M059J (cell line): Measurements from ENCODE around the gene LRP6. TPM values are rescaled to one million over a fixed set of nuclear protein-coding genes. Genes with fewer than 3 reads are reported as not detected.
"Not testable (repeated sequence)": the region's sequence is repeated elsewhere in the genome, so short reads cannot be mapped to it uniquely, and the experiment has no call there.

ENCODE experiments used
- DNase-seq: peaks from one replicate; pipeline ENCODE4 v3.0.0-alpha.2; 2012; ENCODE audit warnings: low read depth
- total RNA-seq: library from RNA; depleted of rRNA; stranded (reverse); fragments of >200 nt; shearing (Covaris generic); gene quantifications from 2 replicates; pipeline ENCODE4 v1.2.3, GENCODE V29; 2014

LRP6 gene
- total RNA-seq, 1 experiment from 2014 or later: 13.0 TPM

DNA sequence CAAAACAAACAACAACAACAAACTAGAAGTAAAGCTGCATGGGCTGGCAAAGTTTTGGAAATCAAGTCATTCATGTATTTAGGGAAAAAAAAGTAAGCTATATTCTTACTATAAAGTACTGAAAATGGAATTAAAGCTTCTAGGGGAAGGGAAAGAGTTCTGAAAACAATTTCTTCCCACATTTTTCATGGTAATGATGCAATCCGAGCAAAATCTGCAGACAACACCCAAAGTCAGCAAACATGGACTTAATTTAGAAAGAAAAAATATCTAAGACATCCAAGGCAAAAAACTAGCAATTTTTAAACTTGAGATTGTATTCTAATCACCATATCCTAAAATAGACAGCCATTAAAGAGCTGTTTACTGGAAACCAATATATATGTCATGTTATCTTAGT lies 86.3 kb downstream of the LRP6 start:
- DNase-seq: no peak

DNA sequence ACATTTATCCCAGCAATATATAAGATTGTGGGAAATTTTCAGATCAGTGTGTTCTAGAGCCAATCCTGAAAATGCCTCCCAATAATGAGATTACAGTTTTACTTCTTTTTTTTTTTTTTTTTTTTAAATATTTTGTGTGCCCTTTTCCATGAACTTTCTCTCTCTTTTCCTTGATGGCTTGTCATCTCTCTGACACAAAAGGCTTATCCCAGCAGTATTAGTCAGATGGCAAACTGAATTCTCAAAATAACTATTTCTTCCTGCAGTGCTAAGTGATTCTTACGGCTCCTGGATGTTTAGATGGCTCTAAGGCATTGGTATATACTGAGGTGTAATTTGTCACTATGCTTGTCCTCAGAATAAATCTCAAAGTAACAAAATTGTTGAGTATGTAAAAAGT lies 86.7 kb downstream of the LRP6 start:
- no peak for DNase-seq

- DNase-seq: no peak
Measured at GRCh38 chr12:12178559-12178958, 88.3 kb downstream of the LRP6 start.

DNA sequence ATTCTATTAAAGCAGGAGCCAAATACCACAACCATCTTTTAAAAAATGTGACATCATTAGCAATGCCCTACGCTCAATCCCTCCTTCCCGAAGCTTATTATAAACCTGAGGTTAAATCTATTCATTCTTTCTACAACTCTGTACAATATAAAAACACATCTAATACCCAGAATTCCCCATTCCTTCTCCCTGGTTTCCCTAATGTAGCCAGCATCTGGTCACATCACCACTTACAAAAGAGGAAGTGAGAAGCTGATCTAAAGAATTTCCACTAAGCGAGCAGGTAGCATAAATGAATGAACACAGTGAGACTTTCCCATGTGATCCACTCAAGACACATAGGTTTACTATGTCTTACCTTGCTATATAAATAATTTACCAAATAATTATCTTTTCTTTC lies 90.4 kb downstream of the LRP6 start:
- DNase-seq: no peak

GRCh38 chr12:12171991-12172511 lies 94.8 kb downstream of the LRP6 start:
- DNase-seq: peak; percentile 80

DNA sequence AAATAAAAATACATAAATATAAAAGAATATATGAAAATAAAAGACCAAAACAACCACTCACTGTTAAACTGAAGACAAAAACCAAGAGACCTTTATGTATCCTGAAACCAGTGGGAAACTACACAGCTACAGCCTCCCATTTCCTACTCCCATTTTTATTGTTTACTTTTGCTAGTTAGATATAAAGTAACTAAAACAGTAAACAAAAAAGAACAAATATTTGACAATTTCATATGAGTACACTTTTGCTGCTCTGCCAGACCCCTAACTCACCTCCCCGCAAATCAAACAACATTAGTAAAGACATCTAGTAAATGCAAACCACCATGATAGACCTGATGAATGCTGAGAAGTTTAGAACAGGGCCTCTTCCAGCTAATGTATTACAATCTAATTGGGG lies 99.0 kb downstream of the LRP6 start:
- no peak for DNase-seq

- no peak for DNase-seq
Measured at GRCh38 chr12:12166751-12167150, 100.1 kb downstream of the LRP6 start.

DNA sequence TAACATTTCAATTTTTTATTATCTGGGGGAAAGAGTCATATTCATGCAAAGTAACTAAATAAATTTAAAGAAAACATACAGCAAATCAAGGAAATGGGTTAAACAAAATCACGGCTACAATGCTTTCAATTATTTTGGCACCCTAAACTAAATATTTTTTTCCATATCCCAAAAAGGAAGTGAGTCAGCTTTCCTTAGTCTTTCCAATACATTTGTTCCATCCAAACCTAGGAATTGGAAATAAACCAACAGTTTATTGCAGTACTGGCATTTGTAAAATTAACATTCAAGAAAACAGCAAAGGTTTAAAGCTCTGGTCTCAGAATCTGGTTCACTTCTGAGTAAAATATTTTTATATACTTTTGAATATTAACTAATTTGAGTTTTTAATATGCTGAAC lies 106.9 kb downstream of the LRP6 start:
- peak; percentile 34 for DNase-seq

GRCh38 chr12:12158858-12159257 lies 108.0 kb downstream of the LRP6 start:
- no peak for DNase-seq

DNA sequence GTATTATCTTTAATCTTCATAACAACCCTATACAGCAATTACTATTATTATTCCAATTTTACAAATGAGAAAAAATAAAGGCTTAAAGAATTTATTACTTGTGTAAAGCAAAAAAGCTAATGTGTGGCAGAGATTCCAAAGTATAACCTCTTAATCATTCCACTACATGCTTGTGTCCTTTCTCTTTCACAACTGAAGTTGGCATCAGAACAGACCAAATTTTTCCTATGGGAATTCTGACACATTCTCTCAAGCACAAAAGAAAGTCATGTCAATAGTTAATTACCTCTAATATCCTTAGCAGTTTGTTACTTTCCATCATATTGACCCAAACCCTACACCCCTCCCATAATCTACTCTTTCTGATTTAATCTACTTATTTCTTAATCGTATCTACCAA lies 109.4 kb downstream of the LRP6 start:
- DNase-seq: no peak

DNA sequence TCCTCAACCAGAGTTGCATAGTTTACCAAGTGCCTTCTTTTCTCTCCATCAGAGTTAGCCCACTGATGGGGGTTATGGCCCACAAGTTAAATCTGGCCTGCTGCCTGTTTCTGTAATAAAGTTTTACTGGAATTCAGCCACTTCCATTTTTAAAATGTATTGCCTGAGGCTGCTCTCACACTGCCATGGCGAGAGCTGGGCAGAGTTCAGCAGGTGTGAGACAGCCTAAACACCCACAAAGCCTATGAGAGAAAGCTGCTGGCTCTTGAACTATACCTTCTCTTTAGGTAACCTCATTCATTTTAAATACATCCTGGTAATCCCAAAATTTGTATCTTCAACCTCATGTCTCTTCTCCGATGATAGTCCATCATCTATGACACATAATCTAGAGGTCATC lies 110.0 kb downstream of the LRP6 start:
- DNase-seq: peak; percentile 4

GRCh38 chr12:12156116-12156515 lies 110.7 kb downstream of the LRP6 start:
- no peak for DNase-seq

GRCh38 chr12:12153596-12153995 lies 113.2 kb downstream of the LRP6 start:
- no peak for DNase-seq

DNA sequence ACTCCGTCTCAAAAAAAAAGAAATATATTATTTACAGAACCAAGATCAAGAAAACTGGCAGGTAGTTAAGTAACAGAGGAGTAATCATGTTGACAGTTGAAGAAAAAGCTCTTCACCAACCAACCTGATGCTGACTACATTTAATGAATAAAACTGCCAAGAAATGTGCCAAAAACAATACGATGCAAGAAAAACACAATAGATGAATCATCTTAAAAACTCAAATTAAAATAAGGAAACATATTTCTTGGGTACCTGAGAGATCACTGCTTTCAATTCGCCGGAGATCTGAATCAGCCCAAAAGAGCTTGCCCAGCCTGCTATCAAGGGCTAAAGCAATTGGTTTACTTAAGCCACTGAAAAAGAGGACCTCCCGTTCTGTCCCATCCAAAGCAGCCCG lies 119.7 kb downstream of the LRP6 start:
- DNase-seq: no peak

DNA sequence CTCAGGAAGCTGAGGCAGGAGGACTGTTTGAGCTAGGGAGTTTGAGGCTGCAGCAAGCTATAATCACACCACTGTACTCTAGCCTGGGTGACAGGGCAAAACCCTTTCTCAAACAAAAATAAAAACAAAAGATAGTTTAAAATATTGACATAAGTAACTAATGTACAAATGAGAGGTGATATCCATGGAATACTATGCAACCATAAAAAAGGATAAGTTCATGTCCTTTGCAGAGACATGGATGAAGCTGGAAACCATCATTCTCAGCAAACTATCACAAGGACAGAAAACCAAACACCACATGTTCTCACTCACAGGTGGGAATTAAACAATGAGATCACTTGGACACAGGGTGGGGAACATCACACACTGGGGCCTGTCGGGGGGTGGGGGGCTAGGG lies 122.3 kb downstream of the LRP6 start:
- not testable (repeated sequence) for DNase-seq

DNA sequence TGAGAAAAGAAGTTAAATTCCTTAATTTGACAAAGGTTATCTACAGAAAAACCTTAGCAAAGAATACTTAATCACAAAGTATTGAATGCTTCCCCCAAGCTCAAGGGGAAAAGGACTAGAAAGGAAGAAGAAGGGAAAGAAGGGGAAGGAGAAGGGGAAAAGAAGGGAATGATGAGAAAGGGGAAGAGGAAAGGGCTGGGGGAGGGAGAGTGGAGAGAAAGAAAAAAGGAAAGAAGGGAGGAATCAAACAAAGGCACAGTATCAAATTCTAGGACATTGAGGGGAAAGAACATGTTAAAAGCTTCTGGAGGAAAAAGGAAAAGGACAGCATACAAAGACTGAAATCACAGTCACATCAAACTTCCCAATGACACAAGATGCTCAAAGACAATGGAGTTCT lies 125.8 kb downstream of the LRP6 start:
- no peak for DNase-seq

DNA sequence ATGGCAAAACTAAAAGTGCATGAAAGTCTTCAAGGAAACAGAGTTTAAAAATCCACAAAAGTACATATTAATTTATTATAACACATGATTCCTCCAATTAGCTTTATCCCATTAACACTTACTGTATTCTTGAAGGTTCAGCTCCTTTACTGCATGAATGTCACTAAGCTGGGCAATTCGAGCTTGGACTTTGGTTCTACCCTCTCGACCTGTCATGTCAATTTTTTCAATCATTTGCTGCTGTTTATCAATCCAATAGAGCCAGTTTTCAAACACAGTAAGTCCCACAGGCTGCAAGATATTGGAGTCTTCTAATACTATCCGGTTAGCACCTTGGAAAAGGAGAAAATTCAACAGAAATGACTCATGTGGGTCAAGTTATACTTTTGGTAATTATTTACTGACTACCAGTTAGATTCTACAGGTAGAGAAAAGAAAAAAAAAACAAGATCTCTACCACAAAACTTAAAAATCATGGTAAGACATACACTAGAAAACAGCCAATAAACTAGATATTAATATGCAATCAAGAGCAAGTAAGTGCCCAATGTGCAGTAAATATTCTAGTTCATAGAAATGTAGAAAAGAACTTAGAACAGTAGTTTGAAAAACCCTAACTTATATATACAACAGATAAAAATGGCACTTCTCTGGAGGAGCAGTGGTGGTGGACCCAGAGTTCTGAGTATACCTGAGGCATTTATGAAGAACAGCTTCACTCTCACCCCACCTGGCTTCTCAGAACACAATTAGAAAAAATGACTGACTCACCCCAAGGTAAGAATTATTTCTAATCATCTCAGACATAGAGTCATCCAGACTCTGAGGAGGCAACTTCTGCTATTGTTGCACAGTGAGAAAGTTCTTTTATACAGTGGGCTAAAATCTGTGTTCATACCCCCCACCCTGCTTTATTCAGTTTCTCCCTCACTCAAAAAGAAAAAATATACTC lies 128.4 kb downstream of the LRP6 start:
- no peak for DNase-seq

GRCh38 chr12:12133785-12134184 lies 133.1 kb downstream of the LRP6 start:
- DNase-seq: no peak

DNA sequence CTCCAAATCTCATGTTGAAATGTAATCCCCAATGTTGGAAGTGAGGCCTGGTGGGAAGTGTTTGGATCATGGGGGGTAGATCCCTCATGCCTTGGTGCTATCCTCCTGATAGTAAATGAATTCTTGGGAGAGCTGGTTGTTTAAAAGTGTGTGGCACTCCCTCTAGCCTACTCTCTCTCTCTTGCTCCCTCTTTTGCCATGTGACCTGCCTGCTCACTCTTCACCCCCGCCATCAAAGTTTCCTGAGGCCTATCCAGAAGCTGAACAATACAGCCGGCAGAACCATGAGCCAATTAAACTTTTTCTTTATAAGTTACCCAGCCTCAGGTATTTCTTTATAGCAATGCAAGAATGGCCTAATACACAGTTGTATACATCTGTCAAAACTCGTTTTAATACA lies 133.6 kb downstream of the LRP6 start:
- DNase-seq: no peak

- no peak for DNase-seq
Measured at GRCh38 chr12:12128670-12129069, 138.2 kb downstream of the LRP6 start.

DNA sequence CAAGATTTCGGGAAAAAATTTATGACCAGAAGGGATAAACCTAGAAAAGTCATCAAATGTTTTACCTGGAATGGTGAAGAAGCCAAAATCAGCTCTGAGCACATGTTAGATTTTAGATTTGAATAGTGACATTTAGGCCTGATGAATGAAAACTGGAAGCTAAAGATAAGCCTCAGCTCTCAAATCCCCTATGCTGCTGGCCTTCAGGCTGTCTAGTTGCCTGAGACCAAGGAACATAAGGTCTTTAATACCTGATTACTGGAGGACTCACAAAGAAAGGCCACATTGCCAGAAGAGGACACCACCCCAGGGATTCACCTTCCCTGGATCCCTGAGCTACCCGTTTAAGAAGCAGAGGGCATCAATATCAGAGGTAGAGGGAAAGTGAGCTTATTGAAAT lies 139.5 kb downstream of the LRP6 start:
- DNase-seq: no peak

DNA sequence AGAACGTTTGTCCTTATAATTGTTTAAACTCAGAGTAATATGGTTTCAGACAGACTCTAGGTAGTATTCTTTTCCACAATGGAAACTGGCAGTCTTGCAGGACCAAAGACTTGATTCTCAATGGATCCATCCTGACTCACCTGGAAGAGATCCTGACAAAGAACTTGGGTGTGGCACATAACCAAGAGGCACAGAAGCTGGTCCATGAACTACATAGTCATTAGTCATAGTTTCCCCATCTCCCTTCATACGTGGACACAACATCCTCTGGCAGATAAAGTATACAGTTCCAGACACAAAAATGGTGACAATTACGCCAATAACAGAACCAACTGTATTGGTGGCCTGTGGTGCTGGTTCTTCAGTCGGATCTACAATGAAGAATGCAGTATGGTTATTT lies 140.3 kb downstream of the LRP6 start:
- peak; percentile 4 for DNase-seq

DNA sequence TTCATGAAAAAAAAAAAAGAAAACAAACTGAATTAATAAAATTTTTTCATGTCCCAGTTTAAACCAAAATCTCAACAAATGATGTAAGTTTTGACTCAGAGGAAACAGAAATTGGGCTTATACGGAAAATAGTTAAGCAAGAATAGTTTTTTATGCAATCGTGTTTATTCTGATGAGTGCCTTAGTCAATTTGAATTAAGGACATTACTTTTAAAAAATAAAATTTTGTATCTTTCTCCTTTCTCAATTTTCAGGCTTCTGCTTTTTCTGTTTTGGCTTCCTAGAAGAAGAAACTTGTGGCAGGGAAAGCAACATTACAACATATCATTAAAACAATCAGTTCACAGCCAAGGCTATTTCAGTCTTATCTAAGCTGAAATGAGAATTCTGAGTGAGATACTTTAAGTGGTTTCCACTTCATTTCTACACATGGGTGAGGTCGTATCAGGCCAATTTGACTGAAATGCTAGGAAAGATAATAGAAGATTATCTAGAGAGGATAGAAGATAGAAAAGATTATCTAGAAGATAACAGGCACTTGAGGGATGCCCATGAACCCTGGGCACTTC lies 143.7 kb downstream of the LRP6 start:
- DNase-seq: no peak
